ENCODE measurements around the gene ZNF398. TPM values are rescaled to one million over a fixed set of nuclear protein-coding genes. Genes with fewer than 3 reads are reported as not detected.

Gene ZNF398
- total and polyA plus RNA-seq, 2 of the 13 experiments (the other 11 are each of a cell fraction or from before 2014, with no cell fraction given), result 3.0 to 8.9 TPM

DNA sequence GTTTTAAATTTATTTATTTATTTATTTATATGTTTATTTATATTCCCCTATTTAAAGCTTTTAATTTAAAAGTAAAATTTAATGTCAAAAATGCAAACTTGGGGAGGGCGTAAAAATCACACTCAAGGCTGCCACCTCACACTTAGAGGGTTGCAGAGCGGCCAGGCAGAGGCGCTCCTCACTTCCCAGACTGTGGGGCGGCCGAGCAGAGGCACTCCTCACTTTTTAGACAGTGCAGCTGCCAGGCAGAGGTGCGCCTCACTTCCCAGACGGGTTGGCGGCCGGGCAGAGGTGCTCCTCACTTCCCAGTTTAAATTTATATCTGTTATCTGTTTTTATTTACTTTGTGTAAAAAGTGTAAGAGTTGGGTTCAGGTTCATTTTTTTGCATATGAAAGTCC is 11.1 kb upstream of the ZNF398 start:
- Histone ChIP-seq H3K9me3 (ENCODE audit: low read length) (peaks cover 2% of the 10 kb centered on the region; the same call in 1 of the 2 replicates), H3K36me3 (replicated peaks in 1 of 2; ENCODE audit: control insufficient read depth in 1 of 2, insufficient read depth in 2 of 2, low read length in 2 of 2) (peaks cover 0 to 8% of the 10 kb centered on the region in 2 experiments; a peak in 2 of 5 replicates), H3K27me3 (ENCODE audit: control insufficient read depth in 1 of 2, insufficient read depth in 2 of 2, low read length in 2 of 2) (no peaks in the 10 kb centered on the region), H3K79me2 (ENCODE audit: insufficient read depth, low read length) (no peaks in the 10 kb centered on the region), H3K4me3 (replicated peaks in 1 of 3; ENCODE audit: insufficient read depth in 1 of 3, low read depth in 2 of 3, low read length in 3 of 3) (no peak overlapping the region), H3K9ac (ENCODE audit: insufficient read depth, low read depth, low read length) (no peak overlapping the region), H3K4me2 (ENCODE audit: low read depth, low read length) (no peak overlapping the region), H2AFZ (ENCODE audit: low read length) (no peak overlapping the region), H3K4me1 (ENCODE audit: insufficient read depth, low read length) (no peaks in the 10 kb centered on the region), H3K27ac (ENCODE audit: extremely low read length, insufficient read depth, low read length) (no peak overlapping the region), H4K20me1 (ENCODE audit: insufficient read depth, low read length) (no peaks in the 10 kb centered on the region)
- intact Hi-C loops (cut with micrococcal nuclease; ENCODE audit: unreplicated experiment) (no loop called here), in situ Hi-C loops (cut with HindIII; ENCODE audit: extremely low pct_ligation_motif_present, low pct_unique_long_range_greater_than_20kb) (no loop called here)
- CTCF ChIA-PET (ENCODE audit: low intra/inter-chr PET ratio, low total read pairs), result no interaction called here
- ATAC-seq (no peak), FAIRE-seq (no peak), DNase-seq (ENCODE audit: low spot score) (no peak)
- 98% methylated on average over 9 of the region's 9 CpGs for WGBS (ENCODE audit: low lambda C conversion rate)
- BruUV-seq (replicated peaks), result no TSS peak
- POLR2A ChIA-PET, result interaction anchor here (1.3 kb wide), 1 partner anchor 11 kb away, joined by 4 read pairs; the partner anchor contains the start of gene ZNF398
- TF ChIP-seq SMAD1 (CRISPR knock-in tag; IDR thresholded peaks at IDR 0.05; ENCODE audit: borderline replicate concordance, low read depth), result no peak
- no peak for TF ChIP-seq ZSCAN22 (CRISPR knock-in tag; IDR thresholded peaks at IDR 0.05)

GRCh38 chr7:149140831-149141230 is 6.4 kb upstream of the ZNF398 start:
- no peak overlapping the region for H3K27ac ChIP-seq (ENCODE audit: extremely low read length, insufficient read depth, low read length)
- H3K27me3 ChIP-seq (ENCODE audit: control insufficient read depth in 1 of 2, insufficient read depth in 2 of 2, low read length in 2 of 2), result no peaks in the 10 kb centered on the region
- no peaks in the 10 kb centered on the region for H3K79me2 ChIP-seq (ENCODE audit: insufficient read depth, low read length)
- ChIA-PET POLR2A (no interaction called here), CTCF (ENCODE audit: low intra/inter-chr PET ratio, low total read pairs) (no interaction called here)
- H3K36me3 ChIP-seq (replicated peaks in 1 of 2; ENCODE audit: control insufficient read depth in 1 of 2, insufficient read depth in 2 of 2, low read length in 2 of 2), result 0 out of 5 replicates have a peak, but pooled peaks cover 0 to 2% of the 10 kb centered on the region in 2 experiments
- FAIRE-seq (no peak), DNase-seq (ENCODE audit: low spot score) (no peak), ATAC-seq (no peak)
- WGBS (ENCODE audit: low lambda C conversion rate), result 63% methylated on average over 3 of the region's 3 CpGs
- peaks cover 6% of the 10 kb centered on the region; the same call in 1 of the 2 replicates for H3K4me1 ChIP-seq (ENCODE audit: insufficient read depth, low read length)
- no peaks in the 10 kb centered on the region for H3K9me3 ChIP-seq (ENCODE audit: low read length)
- intact Hi-C loops (cut with micrococcal nuclease; ENCODE audit: unreplicated experiment), result no loop called here
- H3K9ac ChIP-seq (ENCODE audit: insufficient read depth, low read depth, low read length), result no peak overlapping the region
- BruUV-seq (replicated peaks), result no TSS peak
- H2AFZ ChIP-seq (ENCODE audit: low read length), result no peak overlapping the region
- H3K4me2 ChIP-seq (ENCODE audit: low read depth, low read length), result no peak overlapping the region
- H4K20me1 ChIP-seq (ENCODE audit: insufficient read depth, low read length), result no peaks in the 10 kb centered on the region
- no peak overlapping the region for H3K4me3 ChIP-seq (replicated peaks in 1 of 3; ENCODE audit: insufficient read depth in 1 of 3, low read depth in 2 of 3, low read length in 3 of 3)
- TF ChIP-seq NFKBIZ (CRISPR knock-in tag; IDR thresholded peaks at IDR 0.05), result no peak
- TF ChIP-seq ZNF138 (CRISPR knock-in tag; IDR thresholded peaks at IDR 0.05; ENCODE audit: low read depth), result no peak
- TF ChIP-seq FOSL2 (CRISPR knock-in tag; IDR thresholded peaks at IDR 0.05), result peak; percentile 64
- in situ Hi-C loops (cut with HindIII; ENCODE audit: extremely low pct_ligation_motif_present, low pct_unique_long_range_greater_than_20kb), result no loop called here
